Natural killer cell (primary cell): ENCODE measurements around the gene TREM1. TPM values are rescaled to one million over a fixed set of nuclear protein-coding genes. Genes with fewer than 3 reads are reported as not detected.

Experiments
- total RNA-seq, 4 donors: library from RNA; stranded (reverse); fragments of 120-200 nt in 1 of 4; gene quantifications; one replicate each; pipeline versions ENCODE4 v1.2.3 to v1.2.4, GENCODE V29; 2013 to 2022

Gene TREM1
- total RNA-seq, 3 donors from 2014 or later (not counting 1 experiment from before 2014, with no cell fraction given) = 9.5 to 44.2 (median 9.8) TPM

Other genes with a start within 250 kb of the TREM1 start
- gene UNC5CL, start 247.5 kb downstream of the TREM1 start, total RNA-seq = 1 to 10 TPM; 2.1 to 5.3 (median 4.4) TPM
- not detected for gene TSPO2, start 244.2 kb downstream of the TREM1 start, total RNA-seq
- gene APOBEC2, start 233.5 kb downstream of the TREM1 start, total RNA-seq = not detected
- 10 to 100 TPM; 30.8 to 36.7 (median 35.5) TPM for gene OARD1, start 214.3 kb downstream of the TREM1 start, total RNA-seq
- 10 to 100 TPM; 27.5 to 33.1 (median 33.0) TPM for gene NFYA, start 213.7 kb downstream of the TREM1 start, total RNA-seq
- gene TREML1, start 132.3 kb downstream of the TREM1 start, total RNA-seq = 1 to 10 TPM; 1.4 to 8.6 (median 3.4) TPM
- not detected for gene TREM2, start 123.6 kb downstream of the TREM1 start, total RNA-seq
- 1 to 10 TPM in 2 of 3 donors, under 1 TPM in 1; 0.75 to 3.0 (median 1.0) TPM for gene TREML2, start 85.5 kb downstream of the TREM1 start, total RNA-seq
- 1 to 10 TPM in 1 of 3 donors, under 1 TPM in 2; 0.21 to 2.1 (median 0.32) TPM for gene TREML4, start 58.3 kb downstream of the TREM1 start, total RNA-seq
- gene NCR2, start 48.9 kb upstream of the TREM1 start, total RNA-seq = not detected